Lung (tissue), 12 donors: ENCODE data around the gene NTN3. TPM values are rescaled to one million over a fixed set of nuclear protein-coding genes. Genes with fewer than 3 reads are reported as not detected.
A peak's percentile ranks its signal among the peaks of the same experiment; 100 is the strongest.
"Not testable (repeated sequence)": the region's sequence is repeated elsewhere in the genome, so short reads cannot be mapped to it uniquely, and the experiment has no call there.

Experiments used
- ATAC-seq: fragments of 200-7000 bp; cut with Tn5 transposase; one replicate; pipeline ENCODE4 v1.9.1; 2020; ENCODE audit warnings: moderate number of reproducible peaks; ENCODE audit not compliant: insufficient read depth, low FRiP score
- DNase-seq, 3 donors: peaks; one replicate each; pipeline ENCODE4 v3.0.0-alpha.2; 2013 to 2017
- H3K27ac ChIP-seq, 2 donors: one replicate each; pipeline ENCODE4 v1.5.1; 2013; ENCODE audit warnings: mild to moderate bottlenecking in 2 of 2, moderate library complexity in 2 of 2, control low read depth in 1 of 2, inconsistent platforms in 1 of 2, low read depth in 1 of 2, low read length in 1 of 2
- H3K27me3 ChIP-seq, 3 donors: one replicate each; pipeline ENCODE4 v1.5.1; 2013; ENCODE audit warnings: low read length in 2 of 3; ENCODE audit not compliant: control insufficient read depth in 3 of 3, insufficient read depth in 3 of 3
- H3K36me3 ChIP-seq, 4 donors: one replicate each; pipeline ENCODE4 v1.5.1; 2013; ENCODE audit warnings: low read length in 4 of 4, mild to moderate bottlenecking in 1 of 4, moderate library complexity in 1 of 4; ENCODE audit not compliant: control insufficient read depth in 4 of 4, insufficient read depth in 4 of 4
- H3K4me1 ChIP-seq, 5 donors: one replicate each; pipeline ENCODE4 v1.5.1; 2013; ENCODE audit warnings: low read length in 5 of 5, mild to moderate bottlenecking in 2 of 5, moderate library complexity in 1 of 5; ENCODE audit not compliant: control insufficient read depth in 5 of 5, insufficient read depth in 5 of 5
- H3K4me3 ChIP-seq: one replicate; pipeline ENCODE4 v1.5.1; 2013; ENCODE audit warnings: mild to moderate bottlenecking, control low read depth, moderate library complexity
- H3K9ac ChIP-seq, 2 donors: one replicate each; pipeline ENCODE4 v1.5.1; 2013; ENCODE audit warnings: low read length in 2 of 2, control low read depth in 1 of 2; ENCODE audit not compliant: insufficient read depth in 1 of 2
- H3K9me3 ChIP-seq, 4 donors: one replicate each; pipeline ENCODE4 v1.5.1; 2013; ENCODE audit warnings: low read length in 3 of 4, mild to moderate bottlenecking in 1 of 4, moderate library complexity in 1 of 4; ENCODE audit not compliant: control insufficient read depth in 4 of 4, insufficient read depth in 3 of 4
- CTCF ChIP-seq: IDR thresholded peaks from 2 replicates; pipeline ENCODE4 v1.5.1; 2012; ENCODE audit warnings: mild to moderate bottlenecking; ENCODE audit errors: control extremely low read depth, extremely low read depth
- WGBS, 2 donors: extraction: QIAGEN DNeasy Blood & Tissue Kit; methylation state at CpG; one replicate each; pipeline ENCODE4 v1.1.7; 2013; 5-methylcytosine and 5-hydroxymethylcytosine counted together
- polyA plus RNA-seq, 2 donors: library from polyadenylated mRNA; stranded (reverse); fragments of 200-250 nt; gene quantifications; one replicate each; pipeline ENCODE4 v1.2.1, GENCODE V29; 2013
- total RNA-seq, 2 donors: library from RNA; depleted of rRNA in 1 of 2; stranded (reverse); fragments of >200 nt in 1 of 2; gene quantifications; one replicate each; pipeline ENCODE4 v1.2.1, GENCODE V29; 2014 to 2021
- donor health status: control.
- donor health status: control.
- donor health status: Bipolar disorder and iron deficiency.
- donor health status: healthy.
- donor health status: DM: yes; HTN: yes; CAD: no.

NTN3 gene
- total and polyA plus RNA-seq, 4 donors: 0.06 to 2.4 TPM; not detected in 2

GRCh38 chr16:2429771-2430663 lies 41.1 kb upstream of the NTN3 start:
- ATAC-seq: no peak
- WGBS, 2 donors: 3 to 6% methylated on average over 46 of the region's 46 CpGs

GRCh38 chr16:2432286-2432685 lies 38.8 kb upstream of the NTN3 start:
- no peaks in the 10 kb centered on the region for H3K9me3 ChIP-seq
- no peak for DNase-seq
- no peaks in the 10 kb centered on the region for H3K27me3 ChIP-seq
- WGBS, 2 donors: 96 to 98% methylated on average over 6 of the region's 6 CpGs
- no peak overlapping the region for H3K27ac ChIP-seq
- H3K4me3 ChIP-seq: no peak overlapping the region
- H3K9ac ChIP-seq: no peak overlapping the region
- H3K36me3 ChIP-seq: peaks cover 0 to 33% (median 19%) of the 10 kb centered on the region in 4 donors
- no peak for TF ChIP-seq CTCF
- no peak for ATAC-seq
- H3K4me1 ChIP-seq: peaks cover 0 to 18% (median 8%) of the 10 kb centered on the region in 5 donors

More at GRCh38 chr16:2429771-2430663, 41.1 kb upstream of the NTN3 start:
- Histone ChIP-seq H3K36me3 (peaks cover 0 to 24% (median 9%) of the 10 kb centered on the region in 4 donors), H3K9me3 (no peaks in the 10 kb centered on the region), H3K27me3 (no peaks in the 10 kb centered on the region), H3K27ac (no peak overlapping the region), H3K4me3 (peak overlapping the region; percentile 62), H3K9ac (peak overlapping the region in 1 of 2 donors; percentile 61), H3K4me1 (peaks cover 0 to 18% (median 8%) of the 10 kb centered on the region in 5 donors)
- DNase-seq: peak in 2 of 3 donors; percentile 61
- TF ChIP-seq CTCF: no peak

- Histone ChIP-seq H3K4me3 (no peak overlapping the region), H3K27me3 (no peaks in the 10 kb centered on the region), H3K9ac (no peak overlapping the region), H3K27ac (no peak overlapping the region), H3K4me1 (peaks cover 0 to 18% (median 8%) of the 10 kb centered on the region in 5 donors), H3K36me3 (peaks cover 0 to 33% (median 23%) of the 10 kb centered on the region in 4 donors), H3K9me3 (no peaks in the 10 kb centered on the region)
- ATAC-seq (no peak), DNase-seq (no peak)
- 91 to 94% methylated on average over 15 of the region's 15 CpGs for WGBS, 2 donors
- no peak for TF ChIP-seq CTCF
Measured at GRCh38 chr16:2432801-2433505, 38.1 kb upstream of the NTN3 start.

GRCh38 chr16:2435236-2435635 lies 35.9 kb upstream of the NTN3 start:
- WGBS, 2 donors: 81 to 96% methylated on average over 3 to 4 of the region's 4 CpGs
- ATAC-seq, H3K27ac ChIP-seq, DNase-seq, H3K27me3 ChIP-seq, H3K9ac ChIP-seq, H3K9me3 ChIP-seq, H3K4me3 ChIP-seq: not testable (repeated sequence)
- H3K36me3 ChIP-seq: peaks cover 0 to 35% (median 25%) of the 10 kb centered on the region in 4 donors
- H3K4me1 ChIP-seq: peaks cover 0 to 11% (median under 1%) of the 10 kb centered on the region in 5 donors
